ENCODE measurements around the gene ST3GAL3.

Gene ST3GAL3

DNA sequence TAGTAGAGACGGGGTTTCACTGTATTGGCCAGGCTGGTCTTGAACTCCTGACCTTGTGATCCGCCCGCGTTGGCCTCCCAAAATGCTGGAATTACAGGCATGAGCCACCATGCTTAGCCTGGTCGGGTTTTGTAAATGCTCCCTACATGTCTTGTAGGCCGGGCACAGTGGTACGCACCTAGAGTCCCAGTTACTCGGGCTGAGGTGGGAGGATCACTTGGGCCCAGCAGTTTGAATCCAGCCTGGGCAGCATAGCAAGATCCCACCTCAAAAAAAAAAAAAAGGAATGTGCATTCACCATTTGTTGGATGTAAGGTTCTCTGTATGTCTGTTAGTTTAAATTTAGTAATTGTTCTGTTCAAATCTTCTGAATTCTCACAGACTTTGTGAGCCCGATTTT is 95.8 kb downstream of the ST3GAL3 start:
- TF ChIP-seq TAF1 (IDR thresholded peaks at IDR 0.05; ENCODE audit: borderline replicate concordance, insufficient read depth, low read length) (no peak), SIN3A (IDR thresholded peaks at IDR 0.05; ENCODE audit: borderline replicate concordance, insufficient read depth, low read length) (no peak)

DNA sequence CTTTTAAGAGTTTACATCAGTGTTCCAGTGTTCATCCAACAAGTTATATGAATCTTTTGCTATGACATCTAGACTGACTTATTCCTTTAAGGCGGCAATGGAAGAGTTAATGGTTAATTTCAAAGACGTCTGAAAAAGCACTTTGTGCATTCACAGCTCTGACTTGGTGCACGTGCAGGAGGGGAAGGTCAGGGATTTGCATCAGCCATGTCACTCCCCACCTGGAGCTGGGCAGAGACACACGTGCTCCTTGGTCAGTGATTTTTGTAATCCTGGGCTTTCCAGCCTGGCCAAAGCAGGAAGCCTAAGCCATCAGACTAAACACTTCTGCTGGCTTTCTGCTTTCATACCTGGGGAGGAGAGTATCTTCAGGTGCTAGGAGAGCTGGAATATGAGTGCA is 96.3 kb downstream of the ST3GAL3 start:
- no peak for TF ChIP-seq TAF1 (IDR thresholded peaks at IDR 0.05; ENCODE audit: borderline replicate concordance, insufficient read depth, low read length)
- TF ChIP-seq, protein P1, sequence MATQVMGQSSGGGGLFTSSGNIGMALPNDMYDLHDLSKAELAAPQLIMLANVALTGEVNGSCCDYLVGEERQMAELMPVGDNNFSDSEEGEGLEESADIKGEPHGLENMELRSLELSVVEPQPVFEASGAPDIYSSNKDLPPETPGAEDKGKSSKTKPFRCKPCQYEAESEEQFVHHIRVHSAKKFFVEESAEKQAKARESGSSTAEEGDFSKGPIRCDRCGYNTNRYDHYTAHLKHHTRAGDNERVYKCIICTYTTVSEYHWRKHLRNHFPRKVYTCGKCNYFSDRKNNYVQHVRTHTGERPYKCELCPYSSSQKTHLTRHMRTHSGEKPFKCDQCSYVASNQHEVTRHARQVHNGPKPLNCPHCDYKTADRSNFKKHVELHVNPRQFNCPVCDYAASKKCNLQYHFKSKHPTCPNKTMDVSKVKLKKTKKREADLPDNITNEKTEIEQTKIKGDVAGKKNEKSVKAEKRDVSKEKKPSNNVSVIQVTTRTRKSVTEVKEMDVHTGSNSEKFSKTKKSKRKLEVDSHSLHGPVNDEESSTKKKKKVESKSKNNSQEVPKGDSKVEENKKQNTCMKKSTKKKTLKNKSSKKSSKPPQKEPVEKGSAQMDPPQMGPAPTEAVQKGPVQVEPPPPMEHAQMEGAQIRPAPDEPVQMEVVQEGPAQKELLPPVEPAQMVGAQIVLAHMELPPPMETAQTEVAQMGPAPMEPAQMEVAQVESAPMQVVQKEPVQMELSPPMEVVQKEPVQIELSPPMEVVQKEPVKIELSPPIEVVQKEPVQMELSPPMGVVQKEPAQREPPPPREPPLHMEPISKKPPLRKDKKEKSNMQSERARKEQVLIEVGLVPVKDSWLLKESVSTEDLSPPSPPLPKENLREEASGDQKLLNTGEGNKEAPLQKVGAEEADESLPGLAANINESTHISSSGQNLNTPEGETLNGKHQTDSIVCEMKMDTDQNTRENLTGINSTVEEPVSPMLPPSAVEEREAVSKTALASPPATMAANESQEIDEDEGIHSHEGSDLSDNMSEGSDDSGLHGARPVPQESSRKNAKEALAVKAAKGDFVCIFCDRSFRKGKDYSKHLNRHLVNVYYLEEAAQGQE (IDR thresholded peaks at IDR 0.05; ENCODE audit: insufficient read depth in 1 of 2, low read depth in 2 of 2, low read length in 2 of 2) = no peak
- TF ChIP-seq SIN3A (IDR thresholded peaks at IDR 0.05; ENCODE audit: borderline replicate concordance, insufficient read depth, low read length) = no peak
- no peak for TF ChIP-seq FOXP2 (optimal IDR thresholded peaks at IDR 0.05; ENCODE audit: borderline replicate concordance, extremely low read depth, extremely low read length, insufficient read depth)
- no peak for TF ChIP-seq POLR2AphosphoS5 (IDR thresholded peaks at IDR 0.05; ENCODE audit: low read depth, low read length)

DNA sequence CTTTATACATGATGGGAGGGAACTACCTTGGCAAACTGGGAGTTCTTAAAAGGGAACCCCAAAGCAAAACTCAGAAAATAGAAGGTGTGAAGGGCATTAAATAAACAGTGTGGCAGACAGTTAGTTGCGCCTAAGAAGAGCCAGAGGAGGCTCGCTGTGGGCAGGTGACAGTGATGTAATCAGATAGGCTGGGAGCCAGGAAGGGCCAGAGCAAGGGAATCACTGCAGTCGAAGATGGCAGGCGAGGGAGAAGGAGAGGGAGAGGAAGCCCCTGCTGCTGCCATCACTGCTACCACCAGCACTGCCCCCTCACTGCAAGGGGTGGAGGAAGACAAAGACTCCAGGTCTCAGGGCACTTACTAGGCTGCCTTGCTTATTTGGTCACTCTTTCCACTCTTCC is 97.2 kb downstream of the ST3GAL3 start:
- TF ChIP-seq, protein P1 (IDR thresholded peaks at IDR 0.05; ENCODE audit: insufficient read depth in 1 of 2, low read depth in 2 of 2, low read length in 2 of 2) = no peak
- no peak for TF ChIP-seq POLR2AphosphoS5 (IDR thresholded peaks at IDR 0.05; ENCODE audit: low read depth, low read length)
- no peak for TF ChIP-seq SIN3A (IDR thresholded peaks at IDR 0.05; ENCODE audit: borderline replicate concordance, insufficient read depth, low read length)
- no peak for TF ChIP-seq FOXP2 (optimal IDR thresholded peaks at IDR 0.05; ENCODE audit: borderline replicate concordance, extremely low read depth, extremely low read length, insufficient read depth)
- TF ChIP-seq TAF1 (IDR thresholded peaks at IDR 0.05; ENCODE audit: borderline replicate concordance, insufficient read depth, low read length) = no peak

DNA sequence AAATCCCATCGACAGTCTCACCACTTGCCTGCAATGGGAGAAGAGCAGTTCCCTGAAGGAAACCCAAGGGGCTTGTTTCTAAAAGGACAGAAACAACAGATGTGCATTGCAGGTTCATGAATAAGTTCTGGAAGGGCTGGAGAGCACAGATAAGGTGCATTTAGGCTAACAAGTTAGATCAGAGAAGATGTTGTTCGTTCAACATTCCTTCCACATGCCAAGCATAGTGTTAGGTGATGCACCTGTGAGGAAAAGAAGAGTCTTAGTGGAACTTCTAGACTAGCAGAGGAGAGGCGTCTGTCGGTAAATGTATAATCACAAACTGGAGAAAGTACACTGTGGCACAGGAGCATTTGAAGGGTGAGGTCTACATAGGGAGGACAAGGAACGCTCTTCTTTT is 98.0 kb downstream of the ST3GAL3 start:
- TF ChIP-seq TAF1 (IDR thresholded peaks at IDR 0.05; ENCODE audit: borderline replicate concordance, insufficient read depth, low read length) = no peak
- TF ChIP-seq SIN3A (IDR thresholded peaks at IDR 0.05; ENCODE audit: borderline replicate concordance, insufficient read depth, low read length) = no peak
- TF ChIP-seq, protein P1 (IDR thresholded peaks at IDR 0.05; ENCODE audit: insufficient read depth in 1 of 2, low read depth in 2 of 2, low read length in 2 of 2) = no peak
- no peak for TF ChIP-seq FOXP2 (optimal IDR thresholded peaks at IDR 0.05; ENCODE audit: borderline replicate concordance, extremely low read depth, extremely low read length, insufficient read depth)
- no peak for TF ChIP-seq POLR2AphosphoS5 (IDR thresholded peaks at IDR 0.05; ENCODE audit: low read depth, low read length)

DNA sequence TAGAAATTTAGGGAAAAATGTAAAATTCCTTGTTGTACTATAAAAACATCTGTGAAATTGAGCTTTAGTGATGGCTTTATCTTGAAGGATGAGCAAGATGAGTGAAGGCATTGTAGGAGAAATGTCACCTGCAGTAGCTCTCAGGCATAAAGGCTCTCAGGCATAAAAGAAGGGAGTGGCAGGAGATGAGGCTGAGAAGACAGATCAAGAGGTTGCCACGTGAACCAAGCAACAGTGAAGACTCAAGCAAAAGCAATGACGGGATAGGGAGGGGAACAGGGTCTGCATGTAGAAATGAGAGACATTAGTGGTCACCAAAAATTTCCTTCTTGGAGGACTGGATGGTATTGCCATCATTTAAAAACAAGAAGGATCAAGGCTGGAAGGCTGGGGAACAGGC is 98.8 kb downstream of the ST3GAL3 start:
- TF ChIP-seq FOXP2 (optimal IDR thresholded peaks at IDR 0.05; ENCODE audit: borderline replicate concordance, extremely low read depth, extremely low read length, insufficient read depth) (no peak), TAF1 (IDR thresholded peaks at IDR 0.05; ENCODE audit: borderline replicate concordance, insufficient read depth, low read length) (no peak), SIN3A (IDR thresholded peaks at IDR 0.05; ENCODE audit: borderline replicate concordance, insufficient read depth, low read length) (no peak), POLR2AphosphoS5 (IDR thresholded peaks at IDR 0.05; ENCODE audit: low read depth, low read length) (no peak)
- TF ChIP-seq, protein P1 (IDR thresholded peaks at IDR 0.05; ENCODE audit: insufficient read depth in 1 of 2, low read depth in 2 of 2, low read length in 2 of 2) = no peak

All from PFSK-1 (cell line).